ENCODE measurements around the gene CYS1. TPM values are rescaled to one million over a fixed set of nuclear protein-coding genes. Genes with fewer than 3 reads are reported as not detected.

The CYS1 gene
- total RNA-seq, 1 donor from 2014 or later, result 0.56 TPM

DNA sequence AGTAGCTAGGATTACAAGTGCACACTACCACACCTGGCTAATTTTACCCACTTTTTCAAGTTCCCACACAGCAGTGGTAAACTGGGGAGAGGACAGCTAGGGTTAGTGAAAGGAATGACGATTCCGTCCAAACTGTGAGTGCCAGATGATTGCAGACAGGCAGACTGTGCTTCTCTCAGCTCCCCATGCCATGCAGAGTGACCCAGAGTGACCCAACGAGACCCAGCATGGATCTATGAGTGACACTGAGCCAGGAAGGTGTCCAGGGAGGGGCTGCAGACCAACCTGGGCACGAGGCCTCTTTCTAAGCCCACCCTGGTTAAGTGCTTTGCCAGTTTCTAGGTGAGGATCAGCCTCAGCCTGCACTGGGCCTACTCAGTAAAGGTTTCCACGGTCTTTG lies 44.6 kb downstream of the CYS1 start:
- Mint-ChIP-seq H3K4me1 (peaks cover 20% of the 10 kb centered on the region), H3K27ac (no peak overlapping the region)
- H3K27ac ChIP-seq, result no peak overlapping the region

DNA sequence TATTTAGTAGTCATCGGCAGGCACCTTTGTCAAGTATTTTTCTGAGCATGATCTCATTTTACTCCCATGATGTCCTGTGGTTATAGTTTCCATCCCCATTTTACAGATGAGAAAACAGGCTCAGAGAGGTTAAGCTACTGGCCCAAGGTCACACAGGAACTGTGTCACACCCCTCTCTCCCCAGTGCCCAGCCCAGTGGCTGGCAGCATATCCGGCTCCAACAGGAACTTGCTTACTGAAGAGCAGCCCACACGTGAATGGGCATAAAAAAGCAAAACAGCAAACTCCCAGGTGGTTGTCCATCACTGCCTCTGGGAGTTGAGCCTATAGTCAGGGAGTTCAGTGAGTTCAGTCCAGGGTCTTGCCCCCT lies 45.2 kb downstream of the CYS1 start:
- no peak overlapping the region for H3K27ac Mint-ChIP-seq
- Histone ChIP-seq H3K27me3 (peaks cover under 1% of the 10 kb centered on the region), H3K36me3 (no peaks in the 10 kb centered on the region), H2AFZ (replicated peaks) (no peak overlapping the region), H3K9me3 (ENCODE audit: low read depth) (no peaks in the 10 kb centered on the region), H3K4me3 (no peak overlapping the region), H3K4me2 (no peak overlapping the region), H3K27ac (no peak overlapping the region), H3K4me1 (peaks cover 6% of the 10 kb centered on the region), H3K9ac (no peak overlapping the region), H4K20me1 (ENCODE audit: low read depth) (no peaks in the 10 kb centered on the region), H3F3A (ENCODE audit: low read depth) (peaks cover 3% of the 10 kb centered on the region), H3K79me2 (ENCODE audit: low read depth) (no peaks in the 10 kb centered on the region)
- no peak overlapping the region for H3K4me3 Mint-ChIP-seq
- no peak for DNase-seq (ENCODE audit: low spot score)
- peaks cover 7% of the 10 kb centered on the region for H3K27me3 Mint-ChIP-seq (ENCODE audit: insufficient read depth, low read depth)
- TF ChIP-seq EZH2phosphoT487 (IDR thresholded peaks at IDR 0.05) (no peak), EZH2 (IDR thresholded peaks at IDR 0.05) (no peak)
- TF ChIP-seq, protein P1, sequence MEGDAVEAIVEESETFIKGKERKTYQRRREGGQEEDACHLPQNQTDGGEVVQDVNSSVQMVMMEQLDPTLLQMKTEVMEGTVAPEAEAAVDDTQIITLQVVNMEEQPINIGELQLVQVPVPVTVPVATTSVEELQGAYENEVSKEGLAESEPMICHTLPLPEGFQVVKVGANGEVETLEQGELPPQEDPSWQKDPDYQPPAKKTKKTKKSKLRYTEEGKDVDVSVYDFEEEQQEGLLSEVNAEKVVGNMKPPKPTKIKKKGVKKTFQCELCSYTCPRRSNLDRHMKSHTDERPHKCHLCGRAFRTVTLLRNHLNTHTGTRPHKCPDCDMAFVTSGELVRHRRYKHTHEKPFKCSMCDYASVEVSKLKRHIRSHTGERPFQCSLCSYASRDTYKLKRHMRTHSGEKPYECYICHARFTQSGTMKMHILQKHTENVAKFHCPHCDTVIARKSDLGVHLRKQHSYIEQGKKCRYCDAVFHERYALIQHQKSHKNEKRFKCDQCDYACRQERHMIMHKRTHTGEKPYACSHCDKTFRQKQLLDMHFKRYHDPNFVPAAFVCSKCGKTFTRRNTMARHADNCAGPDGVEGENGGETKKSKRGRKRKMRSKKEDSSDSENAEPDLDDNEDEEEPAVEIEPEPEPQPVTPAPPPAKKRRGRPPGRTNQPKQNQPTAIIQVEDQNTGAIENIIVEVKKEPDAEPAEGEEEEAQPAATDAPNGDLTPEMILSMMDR (IDR thresholded peaks at IDR 0.05), result no peak
- peaks cover 22% of the 10 kb centered on the region for H3K4me1 Mint-ChIP-seq
- H3K9me3 Mint-ChIP-seq, result no peaks in the 10 kb centered on the region
- no peaks in the 10 kb centered on the region for H3K36me3 Mint-ChIP-seq

More for the DNA sequence above, 44.6 kb downstream of the CYS1 start:
- no peaks in the 10 kb centered on the region for H3K9me3 ChIP-seq (ENCODE audit: low read depth)
- H3F3A ChIP-seq (ENCODE audit: low read depth), result peaks cover 3% of the 10 kb centered on the region
- DNase-seq (ENCODE audit: low spot score), result no peak
- no peaks in the 10 kb centered on the region for H3K36me3 ChIP-seq
- no peaks in the 10 kb centered on the region for H4K20me1 ChIP-seq (ENCODE audit: low read depth)
- no peak overlapping the region for H3K4me2 ChIP-seq
- Mint-ChIP-seq H3K4me3 (no peak overlapping the region), H3K27me3 (ENCODE audit: insufficient read depth, low read depth) (peaks cover 12% of the 10 kb centered on the region), H3K9me3 (no peaks in the 10 kb centered on the region), H3K36me3 (no peaks in the 10 kb centered on the region)
- no peak overlapping the region for H3K9ac ChIP-seq
- no peaks in the 10 kb centered on the region for H3K79me2 ChIP-seq (ENCODE audit: low read depth)
- peaks cover 6% of the 10 kb centered on the region for H3K27me3 ChIP-seq
- no peak overlapping the region for H3K4me3 ChIP-seq
- peaks cover under 1% of the 10 kb centered on the region for H3K4me1 ChIP-seq
- no peak overlapping the region for H2AFZ ChIP-seq (replicated peaks)
- TF ChIP-seq, protein P1 (IDR thresholded peaks at IDR 0.05), result no peak
- no peak for TF ChIP-seq EZH2 (IDR thresholded peaks at IDR 0.05)
- TF ChIP-seq EZH2phosphoT487 (IDR thresholded peaks at IDR 0.05), result no peak

DNA sequence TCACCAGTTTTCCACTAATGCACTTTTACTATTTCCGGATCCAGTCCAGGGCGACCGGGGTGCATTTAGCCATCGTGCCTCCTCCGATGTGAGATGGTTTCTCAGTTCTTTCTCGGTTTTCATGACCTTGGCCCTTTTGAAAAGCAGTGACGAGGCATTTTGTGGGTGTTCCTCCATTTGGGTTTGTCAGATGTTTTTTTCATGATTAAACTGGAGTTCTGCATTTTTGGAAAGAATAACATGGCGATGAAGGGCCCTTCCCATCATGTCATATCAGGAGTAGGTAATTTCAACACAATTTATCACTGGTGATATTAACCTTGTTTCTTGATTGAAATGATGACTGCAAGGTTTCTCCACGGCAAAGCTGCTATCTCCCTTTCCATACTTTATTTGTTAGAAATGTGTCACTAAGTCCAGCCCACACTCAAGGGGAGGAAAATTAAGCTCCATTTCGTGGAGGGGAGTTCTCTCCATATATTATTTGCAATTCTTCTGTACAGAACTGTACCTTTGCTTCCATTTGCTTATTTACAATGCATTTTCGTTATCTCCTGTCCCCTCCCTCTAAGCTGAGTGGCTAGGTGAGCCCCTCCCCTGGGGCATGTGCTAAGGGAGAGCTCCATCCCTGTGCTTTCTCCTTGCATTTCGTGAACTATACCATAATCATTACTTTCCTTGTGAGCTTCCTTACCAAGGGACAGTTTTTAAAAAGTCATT lies 45.7 kb downstream of the CYS1 start:
- Mint-ChIP-seq H3K9me3 (no peaks in the 10 kb centered on the region), H3K27ac (no peak overlapping the region)
- H4K20me1 ChIP-seq (ENCODE audit: low read depth), result no peaks in the 10 kb centered on the region

More for the DNA sequence above, 45.7 kb downstream of the CYS1 start:
- Mint-ChIP-seq H3K4me3 (no peak overlapping the region), H3K4me1 (peaks cover 23% of the 10 kb centered on the region), H3K27me3 (ENCODE audit: insufficient read depth, low read depth) (peaks cover 5% of the 10 kb centered on the region), H3K36me3 (no peaks in the 10 kb centered on the region)
- no peaks in the 10 kb centered on the region for H3K36me3 ChIP-seq
- H3K79me2 ChIP-seq (ENCODE audit: low read depth), result no peaks in the 10 kb centered on the region
- H3K4me3 ChIP-seq, result no peak overlapping the region
- H3K27me3 ChIP-seq, result no peaks in the 10 kb centered on the region
- H3K27ac ChIP-seq, result no peak overlapping the region
- H3K9ac ChIP-seq, result no peak overlapping the region
- DNase-seq (ENCODE audit: low spot score), result no peak
- peaks cover 9% of the 10 kb centered on the region for H3K4me1 ChIP-seq
- H2AFZ ChIP-seq (replicated peaks), result no peak overlapping the region
- H3K4me2 ChIP-seq, result no peak overlapping the region
- peaks cover 3% of the 10 kb centered on the region for H3F3A ChIP-seq (ENCODE audit: low read depth)
- TF ChIP-seq, protein P1 (IDR thresholded peaks at IDR 0.05), result no peak
- TF ChIP-seq EZH2phosphoT487 (IDR thresholded peaks at IDR 0.05) (no peak), EZH2 (IDR thresholded peaks at IDR 0.05) (no peak)
- H3K9me3 ChIP-seq (ENCODE audit: low read depth), result no peaks in the 10 kb centered on the region
